GM23338 (cell line): Measurements from ENCODE around the gene HNRNPK. TPM values are rescaled to one million over a fixed set of nuclear protein-coding genes. Genes with fewer than 3 reads are reported as not detected.
A peak's percentile ranks its signal among the peaks of the same experiment; 100 is the strongest.

Source experiments
- ATAC-seq: fragments of 200-7000 bp; cut with Tn5 transposase; 3 replicates; pipeline ENCODE4 v1.9.1; 2020
- DNase-seq: peaks from one replicate; pipeline ENCODE4 v3.0.0-alpha.2; 2015; ENCODE audit warnings: low spot score
- H2AFZ ChIP-seq: fragments of 200-600 bp; sonication (generic); 2 replicates; pipeline ENCODE4 v1.8.0; 2016; ENCODE audit warnings: antibody characterized with exemption, mild to moderate bottlenecking, moderate library complexity
- H3F3A ChIP-seq: fragments of 200-600 bp; sonication (generic); replicated peaks from 2 replicates; pipeline ENCODE4 v1.8.0; 2017; ENCODE audit warnings: antibody characterized with exemption, mixed run types, low read depth
- H3K27ac ChIP-seq: fragments of 200-600 bp; sonication (generic); 2 replicates; pipeline ENCODE4 v1.6.1; 2016; ENCODE audit warnings: low read depth
- H3K27me3 ChIP-seq: fragments of 200-600 bp; sonication (generic); 2 replicates; pipeline ENCODE4 v1.8.0; 2016; ENCODE audit warnings: mild to moderate bottlenecking, mixed run types, moderate library complexity; ENCODE audit not compliant: insufficient read depth
- H3K36me3 ChIP-seq: fragments of 200-600 bp; sonication (generic); 2 replicates; pipeline ENCODE4 v1.8.0; 2016; ENCODE audit warnings: mild to moderate bottlenecking; ENCODE audit not compliant: insufficient read depth
- H3K4me1 ChIP-seq: fragments of 200-600 bp; sonication (generic); 2 replicates; pipeline ENCODE4 v1.8.0; 2016; ENCODE audit warnings: mild to moderate bottlenecking, moderate library complexity; ENCODE audit not compliant: insufficient read depth
- H3K4me2 ChIP-seq: fragments of 200-600 bp; sonication (generic); 2 replicates; pipeline ENCODE4 v1.7.1; 2017; ENCODE audit warnings: mixed run types
- H3K4me3 ChIP-seq: fragments of 200-600 bp; sonication (generic); 2 replicates; pipeline ENCODE4 v1.6.1; 2016; ENCODE audit warnings: mixed run types
- H3K79me2 ChIP-seq: fragments of 200-600 bp; sonication (generic); replicated peaks from 2 replicates; pipeline ENCODE4 v1.8.0; 2017; ENCODE audit warnings: mild to moderate bottlenecking; ENCODE audit not compliant: insufficient read depth
- H3K9me2 ChIP-seq: fragments of 200-600 bp; sonication (generic); 2 replicates; pipeline ENCODE4 v1.8.0; 2017; ENCODE audit not compliant: insufficient read depth
- H4K20me1 ChIP-seq: fragments of 200-600 bp; sonication (generic); replicated peaks from 2 replicates; pipeline ENCODE4 v1.8.0; 2017; ENCODE audit warnings: mild to moderate bottlenecking; ENCODE audit not compliant: insufficient read depth
- H3K27ac Mint-ChIP-seq: 2 replicates; pipeline ENCODE4 v1.8.0; 2020; ENCODE audit warnings: inconsistent platforms, mild to moderate bottlenecking, moderate library complexity, mixed read lengths
- H3K27me3 Mint-ChIP-seq: 3 replicates; pipeline ENCODE4 v1.8.0; 2022; ENCODE audit warnings: low read depth, mild to moderate bottlenecking, moderate library complexity, mixed read lengths, inconsistent platforms; ENCODE audit not compliant: insufficient read depth, poor library complexity
- H3K36me3 Mint-ChIP-seq: 3 replicates; pipeline ENCODE4 v1.8.0; 2021; ENCODE audit warnings: low read depth, mild to moderate bottlenecking, inconsistent platforms, moderate library complexity, mixed read lengths
- H3K4me1 Mint-ChIP-seq: 3 replicates; pipeline ENCODE4 v1.8.0; 2020; ENCODE audit warnings: mild to moderate bottlenecking, inconsistent platforms, mixed read lengths
- H3K4me3 Mint-ChIP-seq: 3 replicates; pipeline ENCODE4 v1.8.0; 2021; ENCODE audit warnings: moderate library complexity, mild to moderate bottlenecking, inconsistent platforms, mixed read lengths
- H3K9me3 Mint-ChIP-seq: 3 replicates; pipeline ENCODE4 v1.8.0; 2020; ENCODE audit warnings: moderate library complexity, mild to moderate bottlenecking, inconsistent platforms, mixed read lengths
- CREB1 ChIP-seq: fragments of 250-450 bp; sonication (Bioruptor Pico); IDR thresholded peaks from 2 replicates; pipeline ENCODE4 v1.5.0; 2020; ENCODE audit warnings: low read depth, mild to moderate bottlenecking, moderate library complexity
- CTCF ChIP-seq, 2 experiments: fragments of 200-600 bp in 1 of 2; sonication (generic) in 1 of 2; conservative IDR thresholded peaks; 2 replicates each; pipeline versions ENCODE4 v1.5.1 to v1.6.1; 2016 to 2017; ENCODE audit warnings: antibody characterized with exemption in 2 of 2, low read depth in 2 of 2, mild to moderate bottlenecking in 2 of 2, moderate library complexity in 1 of 2
- ETS1 ChIP-seq: IDR thresholded peaks from 2 replicates; pipeline ENCODE4 v1.6.1; 2016; ENCODE audit warnings: antibody characterized with exemption
- EZH2 ChIP-seq: fragments of 200-600 bp; sonication (generic); IDR thresholded peaks from one replicate; pipeline ENCODE4 v1.8.0; 2017; ENCODE audit warnings: antibody characterized with exemption, mild to moderate bottlenecking, low read depth; ENCODE audit not compliant: unreplicated experiment
- EZH2phosphoT487 ChIP-seq: fragments of 200-600 bp; sonication (generic); IDR thresholded peaks from one replicate; pipeline ENCODE4 v1.8.1; 2018; ENCODE audit warnings: antibody characterized with exemption; ENCODE audit not compliant: unreplicated experiment
- JUNB ChIP-seq: IDR thresholded peaks from one replicate; pipeline ENCODE4 v1.6.1; 2016; ENCODE audit warnings: antibody characterized with exemption; ENCODE audit not compliant: unreplicated experiment
- NANOG ChIP-seq: IDR thresholded peaks from 2 replicates; pipeline ENCODE4 v1.6.1; 2016; ENCODE audit warnings: antibody characterized with exemption, borderline replicate concordance
- POLR2AphosphoS5 ChIP-seq: IDR thresholded peaks from 2 replicates; pipeline ENCODE4 v1.6.1; 2016; ENCODE audit warnings: antibody characterized with exemption, low read depth
- REST ChIP-seq: IDR thresholded peaks from one replicate; pipeline ENCODE4 v1.6.1; 2018; ENCODE audit warnings: antibody characterized with exemption; ENCODE audit not compliant: unreplicated experiment
- STAT1 ChIP-seq: IDR thresholded peaks from one replicate; pipeline ENCODE4 v1.6.1; 2016; ENCODE audit warnings: antibody characterized with exemption; ENCODE audit not compliant: unreplicated experiment
- ZNF114 ChIP-seq: fragments of 250-450 bp; sonication (Bioruptor Pico); IDR thresholded peaks from 2 replicates; pipeline ENCODE4 v1.5.0; 2020; ENCODE audit warnings: mild to moderate bottlenecking, moderate library complexity
- ZNF331 ChIP-seq: fragments of 250-450 bp; sonication (Bioruptor Pico); IDR thresholded peaks from 2 replicates; pipeline ENCODE4 v1.5.0; 2020; ENCODE audit warnings: low read depth, mild to moderate bottlenecking, moderate library complexity
- ZNF462 ChIP-seq: fragments of 250-450 bp; sonication (Bioruptor Pico); IDR thresholded peaks from 2 replicates; pipeline ENCODE4 v1.5.0; 2020; ENCODE audit warnings: mild to moderate bottlenecking, moderate library complexity
- polyA plus RNA-seq: library from polyadenylated mRNA; unstranded; fragments of >200 nt; fragmentation: Nextera tagmentation; extraction: Ambion mirVana; gene quantifications from 2 replicates; pipeline ENCODE4 v1.2.1, GENCODE V29; 2016
- total RNA-seq: library from RNA; depleted of rRNA; stranded (reverse); fragments of >200 nt; shearing (Covaris generic); gene quantifications from 2 replicates; pipeline ENCODE4 v1.2.3, GENCODE V29; 2014

Gene HNRNPK
- total and polyA plus RNA-seq, 2 experiments from 2014 or later = 417 to 1,083 TPM

GRCh38 chr9:83976372-83976771, 3.6 kb downstream of the HNRNPK start:
- H3K4me2 ChIP-seq = no peak overlapping the region

More at GRCh38 chr9:83976372-83976771, 3.6 kb downstream of the HNRNPK start:
- H3F3A ChIP-seq = peaks cover 38% of the 10 kb centered on the region
- Mint-ChIP-seq H3K4me3 (0 out of 3 replicates have a peak overlapping the region, but pooled peaks have one; percentile 95), H3K27ac (no peak overlapping the region), H3K36me3 (peaks cover 84% of the 10 kb centered on the region), H3K9me3 (no peaks in the 10 kb centered on the region; the same call in 2 of the 3 replicates), H3K27me3 (peaks cover 27% of the 10 kb centered on the region), H3K4me1 (peaks cover 28% of the 10 kb centered on the region)
- H3K4me3 ChIP-seq = 0 out of 2 replicates have a peak overlapping the region, but pooled peaks have one; percentile 83
- H3K27ac ChIP-seq = peak overlapping the region; percentile 5; the same call in 1 of the 2 replicates
- peaks cover 91% of the 10 kb centered on the region for H3K79me2 ChIP-seq
- H2AFZ ChIP-seq = no peak overlapping the region
- DNase-seq (no peak), ATAC-seq (no peak)
- H3K9me2 ChIP-seq = no peaks in the 10 kb centered on the region
- H3K36me3 ChIP-seq = peaks cover 68% of the 10 kb centered on the region
- TF ChIP-seq CTCF (conservative IDR thresholded peaks at IDR 0.05; ENCODE audit: low read depth in 2 of 2) (no peak), CREB1 (CRISPR knock-in tag) (no peak), ZNF331 (CRISPR knock-in tag) (no peak), EZH2 (no peak), NANOG (no peak), ZNF462 (CRISPR knock-in tag) (no peak), JUNB (no peak), STAT1 (no peak), ZNF114 (no peak), REST (no peak), POLR2AphosphoS5 (no peak), ETS1 (no peak), EZH2phosphoT487 (no peak)
- H3K27me3 ChIP-seq = no peaks in the 10 kb centered on the region
- H4K20me1 ChIP-seq = peaks cover 70% of the 10 kb centered on the region
- peaks cover 14% of the 10 kb centered on the region for H3K4me1 ChIP-seq
